ENCODE results near the gene FBXO36. TPM values are rescaled to one million over a fixed set of nuclear protein-coding genes. Genes with fewer than 3 reads are reported as not detected.

The FBXO36 gene
- total and polyA plus RNA-seq, 2 of the 13 experiments (the other 11 are each of a cell fraction or from before 2014, with no cell fraction given): 2.8 TPM

- TF ChIP-seq THAP9 (CRISPR knock-in tag; IDR thresholded peaks at IDR 0.05; ENCODE audit: borderline replicate concordance) (0 out of 2 replicates have a peak, but pooled peaks have one; percentile 26), ZNF782 (CRISPR knock-in tag; IDR thresholded peaks at IDR 0.05; ENCODE audit: borderline replicate concordance) (peak; percentile 62; the same call in 1 of the 2 replicates), TBX3 (IDR thresholded peaks at IDR 0.05; ENCODE audit: borderline replicate concordance) (peak; percentile 99), FOXK2 (IDR thresholded peaks at IDR 0.05) (no peak), ZNF10 (CRISPR knock-in tag; IDR thresholded peaks at IDR 0.05; ENCODE audit: borderline replicate concordance, low read depth) (no peak), TOE1 (CRISPR knock-in tag; IDR thresholded peaks at IDR 0.05) (0 out of 2 replicates have a peak, but pooled peaks have one; percentile 45), ZNF281 (CRISPR knock-in tag; IDR thresholded peaks at IDR 0.05; ENCODE audit: borderline replicate concordance) (peak; percentile 85), ZNF251 (CRISPR knock-in tag; IDR thresholded peaks at IDR 0.05) (no peak), REPIN1 (CRISPR knock-in tag; IDR thresholded peaks at IDR 0.05; ENCODE audit: borderline replicate concordance, low read depth) (peak; percentile 76; the same call in 1 of the 2 replicates), SMAD9 (CRISPR knock-in tag; IDR thresholded peaks at IDR 0.05) (no peak), HNRNPLL (IDR thresholded peaks at IDR 0.05; ENCODE audit: low read depth, low read length, poor library complexity, severe bottlenecking) (peak; percentile 58), ZBTB33 (CRISPR knock-in tag; IDR thresholded peaks at IDR 0.05) (peak; percentile 44; the same call in 1 of the 2 replicates), CTCF (CRISPR knock-in tag; IDR thresholded peaks at IDR 0.05) (0 out of 2 replicates have a peak, but pooled peaks have one; percentile 22), CCDC6 (CRISPR knock-in tag; IDR thresholded peaks at IDR 0.05) (peak; percentile 64), MAZ (IDR thresholded peaks at IDR 0.05; ENCODE audit: borderline replicate concordance, low read depth, low read length) (peak; percentile 88), MAZ (CRISPR knock-in tag; IDR thresholded peaks at IDR 0.05; ENCODE audit: low read depth) (peak; percentile 96), RFXAP (CRISPR knock-in tag; IDR thresholded peaks at IDR 0.05; ENCODE audit: borderline replicate concordance) (peak; percentile 78), SIX4 (CRISPR knock-in tag; IDR thresholded peaks at IDR 0.05) (peak; percentile 93), GABPA (IDR thresholded peaks at IDR 0.05; ENCODE audit: low read depth, low read length) (peak; percentile 58), GABPA (CRISPR knock-in tag; IDR thresholded peaks at IDR 0.05; ENCODE audit: low read depth) (peak; percentile 86), SMYD3 (CRISPR knock-in tag; IDR thresholded peaks at IDR 0.05) (peak; percentile 12; the same call in 1 of the 2 replicates)
Observed at GRCh38 chr2:229921892-229922448, 333 bp upstream of the FBXO36 start, which contains the start of gene TRIP12 (continued).

Data from HepG2 (cell line).